Activated CD4-positive, alpha-beta T cell treated with anti-CD3 and anti-CD28 coated beads, Interleukin-2, amount 50 U/mL, for 4 hours (primary cell): ENCODE data around the gene HTR3A.

ENCODE experiments used
- DNase-seq, 2 experiments: peaks; one replicate each; pipeline ENCODE4 v3.0.0-alpha.2; 2020

Gene HTR3A

DNA sequence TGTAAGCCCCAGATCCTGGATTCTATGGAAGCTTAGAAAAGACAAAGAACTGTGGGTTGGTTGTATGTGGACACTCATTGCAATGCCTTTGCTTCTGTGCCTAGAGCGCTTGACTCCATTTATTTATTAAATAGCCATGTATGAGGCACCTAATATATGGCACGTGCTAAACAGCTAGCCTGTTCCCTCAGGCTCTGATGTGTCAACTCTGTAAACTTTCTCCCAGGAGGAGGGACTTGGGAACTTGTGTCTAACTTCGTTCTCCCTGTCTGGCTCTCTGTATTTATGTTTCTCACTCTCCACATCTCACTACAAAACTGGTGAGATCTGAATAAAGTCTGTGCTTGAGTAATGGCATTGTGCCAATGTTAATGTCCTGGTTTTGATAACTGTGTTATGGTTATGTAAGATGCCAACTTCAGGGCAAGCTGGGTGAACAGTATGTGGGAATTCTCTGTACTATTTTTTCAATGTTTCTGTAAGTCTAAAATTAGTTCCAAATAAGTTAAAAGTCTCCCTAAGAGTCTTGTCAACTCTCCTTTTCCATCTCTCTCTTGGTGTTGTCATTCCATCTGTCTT lies 50.5 kb downstream of the HTR3A start:
- DNase-seq: no peak

DNA sequence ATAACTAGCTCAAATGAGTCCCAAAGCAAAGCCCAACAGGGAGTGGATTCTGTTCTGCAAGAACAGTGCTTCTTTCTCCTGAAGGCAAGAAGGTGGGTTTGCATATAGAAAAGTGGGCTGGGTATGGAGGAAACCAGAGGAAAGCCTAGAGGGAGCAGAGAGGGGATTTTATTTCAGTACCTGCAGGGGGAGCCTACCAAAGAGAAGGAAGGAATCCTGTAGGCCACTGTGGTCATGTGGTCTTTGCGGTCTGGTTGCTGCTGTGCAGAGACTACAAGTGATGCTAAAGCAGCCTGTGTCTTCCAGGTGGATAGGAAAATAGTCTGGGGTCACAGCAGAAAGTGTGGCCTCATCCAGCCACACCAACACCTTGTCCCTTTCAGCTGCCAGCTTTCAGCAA lies 51.4 kb downstream of the HTR3A start:
- no peak for DNase-seq

DNA sequence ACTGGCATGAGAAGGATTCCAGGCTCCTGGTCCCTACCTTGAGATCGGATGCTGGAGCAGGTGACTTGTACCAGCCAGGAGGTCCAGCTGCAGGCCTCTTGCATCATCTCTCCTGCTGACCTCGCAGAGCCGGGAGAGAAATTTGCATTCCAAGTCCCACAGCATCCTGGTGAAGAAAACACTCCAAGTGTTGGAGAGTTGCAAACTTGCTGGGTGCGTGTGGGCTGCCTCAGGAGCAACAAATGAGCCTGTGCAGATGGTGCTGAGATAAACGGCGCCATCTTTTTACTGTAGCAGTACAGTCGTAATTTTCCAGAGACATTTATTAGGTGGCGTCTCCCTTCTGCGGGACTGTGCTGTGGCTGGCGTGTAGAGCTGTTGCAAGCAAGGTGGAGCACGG lies 52.5 kb downstream of the HTR3A start:
- no peak for DNase-seq

DNA sequence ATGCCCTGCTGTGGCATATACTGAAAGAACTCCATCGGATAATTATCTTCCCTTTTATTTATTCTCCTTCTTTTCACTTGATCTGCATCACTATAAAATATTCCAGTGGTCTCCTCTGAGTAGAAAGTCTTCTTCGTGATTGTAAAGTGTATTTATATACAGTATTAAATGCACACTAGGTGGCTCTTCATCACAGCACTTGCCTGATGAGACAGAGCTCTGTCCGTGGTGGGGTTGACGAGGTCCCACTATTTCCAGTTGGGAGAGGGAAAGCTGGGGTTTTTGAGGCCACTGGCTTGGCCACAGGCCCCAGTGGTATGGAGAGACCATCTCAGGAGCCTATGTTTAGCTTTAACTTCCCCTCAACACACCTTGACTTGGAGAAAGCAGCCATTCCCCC lies 53.0 kb downstream of the HTR3A start:
- no peak for DNase-seq

DNA sequence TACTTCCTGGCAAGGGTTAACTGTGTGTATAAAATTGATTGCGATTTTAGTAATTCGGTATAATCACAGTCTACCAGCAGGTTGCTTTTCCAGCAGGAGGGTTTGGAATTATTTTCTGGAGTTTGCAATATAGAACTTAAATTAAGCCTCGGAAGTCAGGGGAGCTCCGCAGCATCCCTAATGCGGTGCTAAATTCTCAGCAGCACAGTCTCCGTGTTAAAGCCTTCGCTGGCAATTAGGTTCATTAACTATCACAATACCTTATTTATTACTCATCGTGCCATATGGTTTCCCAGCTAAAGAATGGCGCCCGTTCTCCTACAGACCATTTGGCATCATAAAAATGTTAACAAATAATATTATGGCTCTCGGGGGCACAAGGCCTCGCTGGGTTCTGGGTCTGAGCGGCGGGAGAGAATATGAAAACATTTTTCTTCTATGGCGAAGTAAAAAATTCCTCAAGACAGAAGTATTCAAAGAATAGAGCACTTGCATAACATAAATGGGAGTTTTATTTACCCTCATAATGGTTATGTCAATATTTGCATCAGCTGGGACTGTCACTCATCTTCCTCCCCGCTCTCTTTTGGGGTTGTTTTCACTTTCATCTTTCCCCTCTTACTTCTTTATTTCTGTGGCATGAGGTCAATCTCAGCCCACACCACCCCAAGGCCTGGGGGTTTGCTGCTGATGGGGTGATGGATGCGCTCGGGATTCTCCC lies 56.5 kb downstream of the HTR3A start:
- no peak for DNase-seq

DNA sequence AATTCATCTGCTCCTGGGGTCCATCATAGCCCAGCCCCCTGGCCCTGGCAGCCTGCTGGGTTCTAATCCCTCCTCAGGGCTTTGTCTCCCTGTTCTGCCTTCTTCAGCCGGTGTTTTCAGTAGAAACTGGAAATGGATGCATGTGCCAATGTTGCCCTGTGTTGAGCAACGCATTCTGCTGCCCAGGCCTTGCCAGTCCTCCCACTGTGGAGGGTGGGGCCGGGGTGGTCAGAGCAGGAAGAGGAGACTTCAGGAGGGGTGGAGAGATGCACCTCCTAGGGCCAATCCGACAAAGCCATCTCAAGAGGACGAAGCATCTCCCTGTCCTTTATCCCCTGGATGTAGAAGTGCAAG lies 57.0 kb downstream of the HTR3A start:
- DNase-seq: no peak

DNA sequence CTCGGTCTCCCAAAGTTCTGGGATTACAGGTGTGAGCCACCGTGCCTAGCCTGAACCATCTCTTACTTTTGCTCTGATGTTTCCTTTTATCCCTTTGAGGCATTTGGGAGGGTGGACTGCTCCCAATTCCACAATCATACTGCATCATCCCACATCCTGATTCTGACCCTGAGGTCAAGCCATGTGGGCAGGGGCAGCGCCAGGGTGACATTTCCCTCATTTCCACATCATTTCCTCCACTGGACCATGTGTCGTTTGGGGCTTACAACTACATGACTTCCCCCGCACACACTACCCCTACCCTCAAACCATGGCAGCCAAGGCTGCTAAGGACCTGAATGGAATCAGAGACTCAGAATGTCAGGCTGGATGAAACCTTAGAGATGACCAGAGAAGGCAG lies 58.2 kb downstream of the HTR3A start:
- no peak for DNase-seq

DNA sequence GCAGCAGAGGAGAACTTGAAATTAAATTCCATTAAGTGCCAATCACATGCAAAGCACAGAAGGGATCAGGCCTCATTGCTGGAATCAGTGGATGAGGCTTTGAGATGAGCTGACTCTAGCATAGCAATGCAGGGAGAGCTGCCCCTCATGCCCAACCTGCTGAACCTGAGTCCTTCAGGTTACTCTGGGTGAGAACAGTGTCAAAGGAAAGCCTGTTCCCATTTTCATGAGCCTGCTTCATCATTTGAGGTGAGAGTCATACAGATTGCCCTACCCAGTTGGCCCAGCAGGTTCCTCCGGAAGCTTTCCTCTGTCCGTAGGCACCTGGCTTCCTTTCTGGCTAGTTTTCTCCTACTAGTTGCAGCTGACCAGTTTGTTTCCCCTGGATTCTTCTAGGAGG lies 58.7 kb downstream of the HTR3A start:
- DNase-seq: no peak

DNA sequence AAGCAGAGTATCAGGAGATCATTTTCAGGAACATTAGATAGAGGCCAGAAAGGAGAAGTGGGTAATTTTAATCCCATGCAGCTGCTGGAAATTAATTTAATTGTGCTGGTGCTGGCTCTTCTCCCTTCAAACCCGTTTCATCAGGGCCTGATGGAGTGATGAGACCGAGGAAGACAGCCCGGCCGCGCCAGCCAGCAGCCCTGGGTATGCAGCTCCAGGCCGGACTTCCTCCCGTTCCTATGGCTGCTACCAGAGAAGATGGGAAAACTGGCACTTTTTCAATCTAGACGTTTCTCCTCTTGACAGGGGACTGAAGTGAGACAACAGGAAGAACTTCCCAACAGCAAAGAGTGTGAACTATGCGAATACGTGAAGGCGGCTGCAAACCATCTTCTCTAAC lies 60.0 kb downstream of the HTR3A start:
- DNase-seq: no peak

DNA sequence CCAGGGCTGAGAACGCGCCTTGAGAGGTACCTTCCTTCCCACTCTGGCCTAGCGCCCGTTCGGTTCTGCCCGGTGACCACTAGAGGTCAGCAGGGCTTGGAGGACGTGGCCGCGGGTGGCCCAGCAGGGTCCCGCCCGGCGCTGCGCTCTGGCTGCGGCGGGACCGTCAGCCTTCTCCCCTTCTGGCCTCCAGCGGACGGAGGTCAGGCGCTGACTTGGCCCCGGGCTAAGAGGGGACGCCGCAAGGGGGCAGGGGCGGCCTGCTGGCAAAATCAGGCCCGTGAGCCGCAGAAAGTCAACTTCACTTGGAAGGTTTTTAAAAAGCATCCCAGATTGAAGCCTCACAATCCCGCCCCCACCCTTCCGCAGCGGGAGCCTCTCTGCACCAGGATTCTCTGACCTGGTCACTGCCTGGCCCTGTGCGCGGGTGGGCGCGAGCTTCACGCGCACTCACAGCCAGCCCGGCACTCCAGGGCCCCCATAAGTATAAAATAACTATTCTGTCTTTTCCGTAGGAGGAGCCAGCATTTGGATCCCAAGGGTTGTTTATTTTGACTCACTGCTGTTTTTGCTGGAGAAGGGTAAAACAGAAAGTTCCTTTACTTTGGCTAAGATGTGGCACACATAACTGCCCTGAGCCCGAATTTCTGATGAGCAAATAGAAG lies 61.4 kb downstream of the HTR3A start:
- DNase-seq: peak; percentile 36 to 41

DNA sequence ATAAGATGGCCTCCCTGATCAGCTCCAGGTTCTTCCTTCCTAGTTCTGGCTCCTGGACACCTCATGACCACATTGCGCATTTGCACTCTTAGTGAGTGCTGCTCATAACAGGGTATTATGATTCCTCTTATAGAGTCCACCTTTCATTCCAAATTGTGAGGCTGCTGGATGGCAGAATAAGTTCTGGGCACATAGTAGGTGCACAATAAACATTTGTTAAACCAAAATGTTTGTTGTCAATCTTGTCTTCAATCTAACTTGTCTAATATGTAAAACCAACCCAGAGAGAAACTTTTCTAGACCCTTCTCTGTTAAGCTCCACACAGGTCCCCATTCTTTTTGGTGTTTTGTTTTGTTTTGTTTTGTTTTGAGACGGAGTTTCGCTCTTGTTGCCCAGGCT lies 62.0 kb downstream of the HTR3A start:
- no peak for DNase-seq

DNA sequence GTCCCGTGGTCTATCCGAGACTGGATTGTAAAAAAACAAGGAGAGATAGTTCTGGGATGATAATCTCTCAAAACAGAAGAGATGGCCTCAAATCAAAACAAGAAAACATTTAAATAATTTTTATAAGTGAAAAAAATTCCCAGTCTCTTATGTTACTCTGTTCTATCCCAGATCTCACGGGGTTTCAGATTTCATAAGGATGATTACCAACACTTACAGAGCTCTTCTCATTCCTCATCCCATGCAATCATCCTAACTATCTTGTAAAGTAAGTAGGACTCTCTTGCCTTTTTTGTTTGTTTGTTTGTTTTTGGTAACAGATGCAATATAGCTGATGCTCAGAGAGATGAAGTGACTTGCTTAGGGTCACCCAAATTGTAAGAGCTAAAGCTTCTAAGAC lies 64.6 kb downstream of the HTR3A start:
- no peak for DNase-seq
